LoVo (cell line): ENCODE measurements around the gene UBXN10.

Source experiments
- DNase-seq: peaks from one replicate; pipeline ENCODE4 v3.0.0-alpha.2; 2016; ENCODE audit warnings: low spot score

UBXN10 gene, protein sequence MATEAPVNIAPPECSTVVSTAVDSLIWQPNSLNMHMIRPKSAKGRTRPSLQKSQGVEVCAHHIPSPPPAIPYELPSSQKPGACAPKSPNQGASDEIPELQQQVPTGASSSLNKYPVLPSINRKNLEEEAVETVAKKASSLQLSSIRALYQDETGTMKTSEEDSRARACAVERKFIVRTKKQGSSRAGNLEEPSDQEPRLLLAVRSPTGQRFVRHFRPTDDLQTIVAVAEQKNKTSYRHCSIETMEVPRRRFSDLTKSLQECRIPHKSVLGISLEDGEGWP

DNA sequence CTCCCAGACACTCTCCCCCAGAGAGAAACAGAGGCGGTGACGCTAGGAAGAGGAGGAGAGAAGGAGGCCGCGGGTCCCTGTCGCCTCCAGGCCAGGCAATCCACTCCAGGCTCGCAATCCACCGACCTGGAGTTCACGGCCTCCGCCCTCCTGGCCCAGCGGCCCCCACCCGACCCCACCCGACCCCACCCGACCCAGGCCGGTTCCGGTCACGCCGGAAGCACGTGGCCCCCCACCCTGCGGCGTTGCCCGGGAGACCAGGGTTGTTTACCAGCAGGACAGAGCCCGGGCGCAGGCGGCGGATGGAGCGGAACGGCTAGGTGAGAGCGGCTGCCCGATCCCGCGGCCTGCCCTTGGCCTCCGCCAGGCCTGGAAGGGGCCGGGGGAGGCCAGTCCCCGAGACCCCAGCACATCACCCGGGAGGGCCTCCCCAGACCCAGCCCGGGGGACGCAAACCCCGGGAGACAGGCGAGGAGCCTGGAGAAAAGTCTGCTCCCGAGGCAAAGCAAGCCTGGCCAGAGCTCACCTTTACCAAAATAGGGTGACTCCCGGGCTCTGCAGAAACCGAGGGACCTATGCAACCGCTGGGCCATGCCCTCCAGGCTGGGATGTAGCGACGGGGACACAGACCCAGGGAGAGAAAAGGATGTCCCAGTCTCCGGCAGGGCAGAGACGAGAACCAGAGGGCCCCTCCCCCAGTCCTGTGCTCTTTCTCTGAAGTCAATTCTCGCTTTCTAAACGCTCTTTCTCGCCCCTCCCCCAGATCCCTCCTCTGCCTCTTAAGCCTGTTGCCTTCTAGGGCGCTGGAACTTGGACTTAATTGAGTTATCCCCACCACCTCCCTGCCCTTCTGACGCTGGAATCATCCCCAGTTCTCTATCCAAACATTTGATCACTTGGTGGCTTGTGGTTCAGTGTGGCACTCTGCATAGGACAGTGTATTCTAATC is at the start of gene UBXN10, which contains the start of gene PLA2G2C:
TSS of gene UBXN10 (plus strand) at position 263 of the 949 bp plus-strand sequence. CDS start 4,466 bp downstream, outside the sequence.
TSS of gene PLA2G2C (minus strand) at position 685 of the 949 bp plus-strand sequence. CDS start 9,155 bp downstream, outside the sequence.
- no peak for DNase-seq

- DNase-seq = no peak
These were observed 49.6 kb upstream of the UBXN10 start for GRCh38 chr1:20136249-20136648.

DNA sequence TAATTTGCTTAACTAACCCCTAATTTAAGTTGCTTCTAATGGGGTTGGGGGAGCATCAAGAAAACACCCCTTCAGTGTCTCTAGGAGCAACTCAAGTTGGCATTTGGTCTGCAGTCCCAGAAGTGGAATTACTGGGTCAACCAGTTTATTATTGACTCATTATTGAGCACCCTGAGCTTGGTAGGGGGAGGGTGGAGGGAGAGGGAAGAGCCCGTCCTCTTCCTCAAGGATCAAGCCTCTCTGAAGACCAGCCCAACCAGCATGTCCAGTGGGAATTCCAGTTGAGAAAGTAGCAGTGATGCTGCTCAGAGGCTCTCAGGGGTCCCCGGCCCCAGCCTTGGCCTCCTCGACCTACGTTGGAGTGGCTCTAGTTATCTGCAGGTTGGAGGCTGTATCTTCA is 48.8 kb upstream of the UBXN10 start:
- DNase-seq = no peak

DNA sequence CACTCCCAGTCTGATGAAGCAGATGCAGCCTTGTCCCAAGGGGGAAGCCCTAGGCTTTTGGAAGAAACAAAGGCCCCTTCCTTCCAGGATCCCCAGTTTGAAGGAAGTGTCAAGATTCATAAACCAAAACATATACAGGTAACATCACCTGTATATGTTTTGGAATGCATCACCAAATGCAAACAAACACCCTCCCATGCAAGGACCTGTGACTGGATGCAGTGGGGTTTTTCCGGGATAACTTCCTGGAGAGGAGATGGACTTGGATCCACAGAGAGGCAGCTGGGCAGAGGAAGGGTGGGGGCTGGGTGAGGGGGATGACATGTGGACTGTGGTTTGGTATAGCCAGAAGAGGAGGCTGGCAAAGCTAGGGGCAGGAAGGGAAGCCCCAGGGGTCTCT is 48.3 kb upstream of the UBXN10 start:
- DNase-seq = no peak

- DNase-seq = no peak
These were observed 47.5 kb upstream of the UBXN10 start for GRCh38 chr1:20138346-20138745.

GRCh38 chr1:20138961-20139550 is 46.8 kb upstream of the UBXN10 start, which contains the start of gene PLA2G2F:
PLA2G2F (plus strand) TSS chr1:20139323; CDS start chr1:20139428, 105 bp downstream.
- no peak for DNase-seq

GRCh38 chr1:20139776-20140612 is 45.9 kb upstream of the UBXN10 start:
- DNase-seq = no peak

GRCh38 chr1:20141001-20141400 is 44.9 kb upstream of the UBXN10 start:
- DNase-seq = no peak

- no peak for DNase-seq
These were observed 44.4 kb upstream of the UBXN10 start for GRCh38 chr1:20141466-20141865.

DNA sequence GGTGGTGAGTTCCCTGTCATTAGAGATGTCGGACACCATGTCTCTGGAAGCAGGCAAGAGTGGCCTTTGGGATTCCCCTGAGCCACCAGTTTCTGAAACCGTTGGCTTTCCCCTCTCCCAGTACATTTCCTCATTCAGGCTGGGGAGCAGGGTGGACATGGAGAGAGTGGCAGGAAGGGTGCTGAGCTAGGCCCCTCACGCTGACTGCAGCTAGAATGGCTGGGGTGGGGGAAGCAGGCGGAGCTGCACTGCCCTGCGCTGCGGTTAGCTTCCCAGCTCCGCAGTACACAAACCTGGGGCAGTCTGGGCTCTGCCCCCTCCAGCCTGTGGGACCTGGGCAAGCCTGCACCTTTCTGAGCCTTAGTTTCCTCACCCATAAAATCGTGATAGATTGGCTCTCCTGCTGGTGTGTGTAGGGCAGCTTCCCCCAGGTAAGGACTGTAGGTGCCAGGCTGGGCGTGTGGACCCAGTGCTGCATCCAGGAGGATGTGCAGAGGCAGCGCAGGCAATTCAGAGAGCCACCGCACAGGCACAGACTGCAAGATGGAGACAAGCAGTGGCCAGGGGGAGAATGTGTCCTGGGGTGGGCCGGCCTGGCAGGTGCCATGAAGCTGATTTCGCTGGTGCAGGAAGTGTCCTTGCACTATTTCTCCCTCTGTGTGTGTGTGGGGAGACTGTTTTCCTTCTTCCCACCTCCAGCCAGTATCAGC is 43.7 kb upstream of the UBXN10 start:
- DNase-seq = no peak

- DNase-seq = no peak
These were observed 42.6 kb upstream of the UBXN10 start for GRCh38 chr1:20143318-20143717.

DNA sequence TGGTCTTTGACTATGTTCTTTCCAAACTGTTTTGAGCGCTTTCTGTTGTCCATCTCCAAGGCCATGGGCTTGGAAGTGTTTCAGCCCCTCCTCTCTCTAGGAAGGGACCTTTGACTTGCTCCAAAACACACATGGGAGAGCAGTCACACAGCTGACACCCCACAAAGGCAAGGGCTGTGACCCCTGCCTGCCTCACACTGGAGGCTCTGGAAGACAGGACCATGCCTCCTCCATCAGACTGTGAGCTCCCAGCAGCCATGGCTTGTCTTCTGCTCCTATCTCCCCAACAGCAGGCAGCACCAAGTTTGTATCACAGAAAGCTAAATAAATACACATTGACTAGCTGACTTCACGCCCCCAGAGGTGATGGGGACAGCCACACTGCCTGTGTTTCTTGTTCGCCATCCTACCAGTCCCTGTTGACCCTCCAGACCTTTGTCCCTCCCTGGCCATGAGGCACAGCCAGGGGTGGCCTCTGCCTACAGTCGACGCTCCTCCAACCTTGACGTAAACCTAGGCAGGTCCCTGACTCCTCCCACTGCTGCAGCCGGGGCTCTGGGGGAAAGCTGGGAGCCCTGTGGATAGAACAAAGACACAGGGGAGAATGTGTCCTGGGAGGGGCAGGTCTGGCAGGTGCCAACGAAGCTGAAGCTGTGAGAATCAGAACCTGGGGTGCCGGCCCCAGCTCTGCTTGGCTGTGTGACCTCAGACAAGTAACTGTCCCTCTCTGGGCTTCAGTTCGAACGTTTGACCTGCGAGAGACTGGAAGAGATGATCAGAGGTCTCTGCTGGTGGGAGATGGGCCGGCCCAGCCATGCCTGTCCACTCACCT is 41.9 kb upstream of the UBXN10 start:
- DNase-seq = no peak

DNA sequence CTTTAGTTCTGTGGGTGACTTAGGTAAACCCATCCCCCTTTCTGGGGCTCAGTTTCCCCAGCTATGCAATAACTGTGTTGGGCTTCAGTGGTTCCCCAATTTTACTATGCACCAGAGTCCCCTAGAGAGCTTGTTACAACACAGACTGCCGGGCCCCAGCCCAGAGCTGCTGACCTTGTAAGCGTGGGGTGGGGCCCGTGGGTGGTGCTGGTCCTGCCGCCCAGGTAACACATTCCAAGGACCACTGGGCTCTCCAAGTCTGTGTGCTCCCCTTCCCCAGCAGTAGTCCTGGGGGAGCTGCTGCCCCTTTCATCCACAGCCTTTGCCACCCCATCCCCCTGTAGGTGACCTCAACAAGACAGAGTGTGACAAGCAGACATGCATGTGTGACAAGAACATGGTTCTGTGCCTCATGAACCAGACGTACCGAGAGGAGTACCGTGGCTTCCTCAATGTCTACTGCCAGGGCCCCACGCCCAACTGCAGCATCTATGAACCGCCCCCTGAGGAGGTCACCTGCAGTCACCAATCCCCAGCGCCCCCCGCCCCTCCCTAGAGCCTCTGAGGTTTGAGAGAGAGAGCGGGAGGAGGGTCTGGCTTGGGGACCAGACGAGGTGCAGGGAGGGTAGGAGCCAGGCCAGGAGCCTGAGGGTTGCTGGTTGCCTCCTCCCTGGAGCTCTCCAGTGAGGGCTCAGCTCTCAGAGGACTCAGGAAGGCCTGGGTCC is 37.9 kb upstream of the UBXN10 start:
- DNase-seq = no peak

DNA sequence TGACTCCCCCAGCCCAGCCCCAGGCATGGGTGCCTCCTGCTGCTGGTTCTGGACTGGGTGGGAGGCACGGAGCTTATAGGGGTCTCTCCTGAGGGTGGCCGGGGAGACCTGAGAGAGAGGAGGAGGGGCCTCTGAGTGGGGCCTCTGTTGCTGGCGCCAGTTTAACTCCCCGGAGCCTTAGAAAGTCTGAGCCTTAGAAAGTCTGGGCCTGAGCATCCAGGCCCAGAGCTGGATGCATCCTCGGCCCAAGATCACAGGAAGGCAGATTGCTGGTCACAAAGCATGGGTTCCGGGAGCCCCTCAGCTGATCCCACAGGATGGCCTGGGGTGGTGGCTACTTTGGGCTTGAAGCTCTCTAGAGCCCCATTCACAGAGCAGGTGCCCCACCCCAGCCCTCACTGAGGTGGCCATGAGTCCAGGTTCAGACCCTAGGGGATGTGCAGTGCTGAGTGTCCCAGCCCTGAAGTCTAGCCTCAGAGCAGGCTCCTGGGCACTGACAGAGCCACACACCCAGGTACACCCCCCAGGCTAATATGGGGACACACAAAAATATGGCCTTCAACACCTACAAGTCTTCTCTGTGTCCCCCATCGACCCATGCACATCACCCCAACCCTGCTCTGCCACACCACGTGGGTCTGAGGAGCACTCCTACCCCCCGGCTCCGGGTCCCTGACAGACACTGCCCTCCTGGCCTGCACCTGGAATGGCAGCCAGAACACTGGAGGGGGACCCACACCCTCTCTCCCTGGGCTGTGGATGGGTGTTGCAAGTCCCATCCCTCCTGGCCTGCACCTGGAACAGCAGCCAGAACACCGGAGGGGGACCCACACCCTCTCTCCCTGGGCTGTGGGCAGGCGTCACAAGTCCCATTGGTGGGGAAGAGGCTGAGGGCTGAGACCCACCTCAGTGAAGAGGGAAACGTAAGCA is 37.1 kb upstream of the UBXN10 start:
- DNase-seq = no peak

DNA sequence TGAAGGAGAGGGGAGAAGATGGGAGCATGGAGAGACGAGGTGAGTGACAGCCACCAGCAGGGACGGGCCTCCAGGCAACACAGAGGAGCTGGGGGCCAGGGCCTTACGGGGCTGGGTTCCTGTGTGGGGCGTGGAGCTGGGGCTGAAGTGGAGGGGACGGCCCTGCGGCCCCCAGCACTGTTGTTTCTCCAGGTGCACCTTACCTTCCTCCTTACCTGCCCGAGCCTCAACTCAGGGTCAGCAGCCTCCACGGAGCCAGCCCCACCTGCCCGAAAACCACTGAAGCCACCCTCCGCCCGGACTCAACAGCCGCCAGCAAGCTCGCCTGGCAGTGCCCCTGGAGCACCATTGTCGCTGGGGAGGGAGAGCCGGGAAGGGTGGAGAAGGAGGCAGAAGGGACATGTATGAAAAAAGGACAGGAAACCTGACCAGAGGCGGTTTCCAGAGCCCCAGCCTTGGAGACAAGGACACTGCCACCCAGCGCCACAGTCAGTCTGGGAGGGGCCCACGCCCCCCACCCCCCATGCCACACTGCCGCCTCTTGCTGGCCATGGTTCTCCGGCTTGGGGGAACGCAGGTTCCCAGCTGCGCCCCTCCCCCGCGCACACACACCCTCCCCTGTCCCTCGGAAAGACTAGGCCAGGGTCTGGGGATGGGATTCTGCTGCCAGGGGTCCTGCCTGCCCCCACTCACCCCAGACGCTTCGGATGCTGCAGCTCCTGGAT is 36.1 kb upstream of the UBXN10 start:
- DNase-seq = no peak

DNA sequence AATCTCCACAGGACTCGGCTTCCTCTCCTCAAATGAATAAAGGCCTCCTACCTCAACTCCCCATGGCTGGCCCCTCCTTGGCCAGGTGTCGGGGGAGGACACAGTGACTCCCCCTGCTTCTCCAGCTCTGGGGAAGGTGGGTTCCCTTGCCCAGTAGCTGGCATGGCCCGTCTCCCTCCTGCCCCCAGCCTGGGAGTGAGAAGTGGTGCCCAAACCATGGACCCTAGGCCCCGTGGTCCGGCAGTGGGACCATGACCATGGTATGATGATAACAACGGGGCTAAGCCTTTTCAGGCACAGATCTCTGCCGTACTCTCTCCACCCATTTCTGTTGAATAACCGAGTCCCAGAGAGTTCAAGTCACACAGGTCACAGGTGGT is 35.6 kb upstream of the UBXN10 start:
- no peak for DNase-seq

GRCh38 chr1:20150969-20151368 is 34.9 kb upstream of the UBXN10 start:
- DNase-seq = no peak
